Measurements from ENCODE around the gene ALAS1. TPM values are rescaled to one million over a fixed set of nuclear protein-coding genes. Genes with fewer than 3 reads are reported as not detected.
A peak's percentile ranks its signal among the peaks of the same experiment; 100 is the strongest.

The ALAS1 gene
- total RNA-seq, 2 donors from 2014 or later, result 39.8 to 58.8 TPM

DNA sequence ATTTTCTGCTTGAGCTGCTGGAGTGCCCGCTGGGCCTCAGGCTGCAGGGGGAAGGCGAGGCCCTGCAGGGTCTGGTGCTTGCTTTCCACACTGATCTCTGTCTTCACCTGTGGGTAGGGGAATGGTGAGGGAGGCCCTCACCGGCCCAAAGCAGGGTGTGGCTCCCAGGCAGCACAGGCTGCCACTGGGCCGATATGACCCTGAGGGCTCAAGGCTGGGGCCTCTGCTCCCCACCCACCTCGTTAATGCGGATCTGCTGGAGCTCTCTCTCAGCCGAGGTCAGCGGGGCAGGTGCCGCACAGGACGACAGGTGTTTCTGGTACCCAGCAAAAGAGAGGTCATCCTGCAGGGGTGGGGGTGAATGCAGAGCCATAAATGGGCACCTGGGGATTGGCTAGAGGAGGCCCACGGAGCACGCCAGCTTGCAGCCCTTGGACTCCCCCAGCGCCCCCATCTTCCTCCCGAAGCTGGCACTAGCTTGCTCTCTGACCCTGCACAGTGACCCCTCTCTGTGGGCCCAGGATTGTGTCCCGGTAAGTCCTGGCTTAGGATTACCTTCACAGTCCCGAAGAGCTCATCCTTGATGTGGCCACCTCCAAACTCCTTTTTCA is 33.0 kb downstream of the ALAS1 start:
- Histone ChIP-seq H3K27me3 (replicated peaks; ENCODE audit: insufficient read depth) (no peaks in the 10 kb centered on the region), H3K4me3 (no peak overlapping the region), H3K27ac (no peak overlapping the region), H3K36me3 (peaks cover 17 to 26% of the 10 kb centered on the region in 2 donors), H3K9me3 (no peaks in the 10 kb centered on the region), H3K4me1 (replicated peaks) (no peaks in the 10 kb centered on the region)
- no peak for DNase-seq (ENCODE audit: low spot score)
- intact Hi-C loops (cut with DNase I), result no loop called here
- WGBS, result 96% methylated on average over 14 of the region's 16 CpGs
- TF ChIP-seq, protein P1, sequence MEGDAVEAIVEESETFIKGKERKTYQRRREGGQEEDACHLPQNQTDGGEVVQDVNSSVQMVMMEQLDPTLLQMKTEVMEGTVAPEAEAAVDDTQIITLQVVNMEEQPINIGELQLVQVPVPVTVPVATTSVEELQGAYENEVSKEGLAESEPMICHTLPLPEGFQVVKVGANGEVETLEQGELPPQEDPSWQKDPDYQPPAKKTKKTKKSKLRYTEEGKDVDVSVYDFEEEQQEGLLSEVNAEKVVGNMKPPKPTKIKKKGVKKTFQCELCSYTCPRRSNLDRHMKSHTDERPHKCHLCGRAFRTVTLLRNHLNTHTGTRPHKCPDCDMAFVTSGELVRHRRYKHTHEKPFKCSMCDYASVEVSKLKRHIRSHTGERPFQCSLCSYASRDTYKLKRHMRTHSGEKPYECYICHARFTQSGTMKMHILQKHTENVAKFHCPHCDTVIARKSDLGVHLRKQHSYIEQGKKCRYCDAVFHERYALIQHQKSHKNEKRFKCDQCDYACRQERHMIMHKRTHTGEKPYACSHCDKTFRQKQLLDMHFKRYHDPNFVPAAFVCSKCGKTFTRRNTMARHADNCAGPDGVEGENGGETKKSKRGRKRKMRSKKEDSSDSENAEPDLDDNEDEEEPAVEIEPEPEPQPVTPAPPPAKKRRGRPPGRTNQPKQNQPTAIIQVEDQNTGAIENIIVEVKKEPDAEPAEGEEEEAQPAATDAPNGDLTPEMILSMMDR (IDR thresholded peaks at IDR 0.05), result no peak
- TF ChIP-seq POLR2A (IDR thresholded peaks at IDR 0.05), result no peak
- no peak for TF ChIP-seq POLR2AphosphoS5 (IDR thresholded peaks at IDR 0.05)

DNA sequence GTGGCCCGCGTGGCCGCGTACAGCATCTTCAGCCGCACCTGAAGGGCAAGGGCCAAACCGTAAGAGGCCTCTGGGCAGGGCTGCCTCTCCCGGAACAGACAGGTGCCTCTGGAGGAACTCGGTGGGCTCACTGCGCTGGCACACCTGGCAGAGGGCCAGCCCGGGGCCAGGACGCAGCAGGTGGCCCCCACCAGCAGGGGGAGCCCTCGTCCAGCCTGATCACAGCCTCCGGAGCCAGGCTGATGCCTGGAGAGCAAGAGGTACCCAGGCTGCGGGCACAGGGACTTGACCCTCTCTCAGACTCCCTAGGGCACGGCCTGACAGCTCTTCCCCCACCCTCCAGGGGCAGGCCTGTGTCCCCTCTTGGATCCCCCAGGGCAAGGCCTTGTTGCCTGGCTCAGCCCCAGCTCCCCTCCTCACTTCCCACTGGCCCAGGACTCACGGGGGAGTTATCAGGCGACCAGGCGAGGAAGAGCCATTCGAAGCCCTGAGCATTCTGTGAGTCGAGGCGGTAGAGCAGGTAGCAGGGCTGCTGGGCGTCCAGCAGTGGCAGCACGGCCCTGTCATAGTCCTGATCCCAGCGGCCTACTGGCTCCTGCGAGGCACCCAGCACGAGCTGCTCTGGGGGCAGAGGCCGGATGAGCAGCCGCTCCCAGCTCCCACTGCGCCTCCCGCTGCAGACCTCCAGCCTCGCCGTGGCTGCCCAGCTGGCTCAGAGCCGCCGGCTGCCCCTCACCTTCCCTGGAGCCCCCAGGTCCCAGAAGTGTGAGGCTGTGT is 33.7 kb downstream of the ALAS1 start:
- H3K27ac ChIP-seq, result no peak overlapping the region
- WGBS, result 66% methylated on average over 31 of the region's 34 CpGs
- peaks cover 17 to 26% of the 10 kb centered on the region in 2 donors for H3K36me3 ChIP-seq
- no peaks in the 10 kb centered on the region for H3K27me3 ChIP-seq (replicated peaks; ENCODE audit: insufficient read depth)
- peaks cover 4% of the 10 kb centered on the region for H3K4me1 ChIP-seq (replicated peaks)
- no peak overlapping the region for H3K4me3 ChIP-seq
- intact Hi-C loops (cut with DNase I), result no loop called here
- TF ChIP-seq POLR2A (IDR thresholded peaks at IDR 0.05) (no peak), POLR2AphosphoS5 (IDR thresholded peaks at IDR 0.05) (peak; percentile 32)
- TF ChIP-seq, protein P1 (IDR thresholded peaks at IDR 0.05), result peak; percentile 86 to 94 (median 90)
- H3K9me3 ChIP-seq, result no peaks in the 10 kb centered on the region
- DNase-seq (ENCODE audit: low spot score), result peak; percentile 60

DNA sequence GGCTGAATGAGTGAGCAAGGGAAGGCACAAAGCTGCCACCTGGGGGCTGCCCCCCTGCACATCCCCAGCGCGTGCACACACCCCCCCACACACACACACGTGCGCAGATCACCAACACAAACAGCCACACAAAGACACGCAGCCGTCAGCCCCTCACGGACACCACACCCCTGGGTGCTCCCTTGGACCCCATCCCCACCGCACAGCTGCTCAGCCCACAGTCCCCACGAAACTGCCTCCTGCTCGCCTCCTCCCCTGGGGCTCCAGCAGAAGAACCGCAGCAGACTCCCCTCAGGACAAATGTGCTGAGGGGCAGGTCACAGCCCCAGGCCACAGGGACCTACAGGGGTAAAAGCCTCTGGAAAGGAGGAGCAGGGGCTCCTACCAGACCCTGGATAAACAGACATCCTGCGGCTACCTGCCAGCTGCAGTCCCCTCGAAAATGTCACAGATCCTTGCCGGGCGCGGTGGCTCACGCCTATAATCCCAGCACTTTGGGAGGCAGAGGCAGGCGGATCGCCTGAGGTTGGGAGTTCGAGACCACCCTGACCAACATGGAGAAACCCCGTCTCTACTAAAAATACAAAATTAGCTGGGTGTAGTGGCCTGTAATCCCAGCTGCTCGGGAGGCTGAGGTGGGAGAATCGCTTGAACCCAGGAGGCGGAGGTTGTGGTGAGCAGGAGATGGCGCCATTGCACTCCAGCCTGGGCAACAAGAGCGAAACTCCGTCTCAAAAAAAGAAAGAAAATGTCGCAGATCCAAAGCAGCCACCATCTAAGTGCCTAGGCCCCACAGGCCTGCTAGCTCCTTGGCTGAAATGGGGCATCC is 34.5 kb downstream of the ALAS1 start:
- H3K9me3 ChIP-seq, result no peaks in the 10 kb centered on the region
- H3K4me1 ChIP-seq (replicated peaks), result peaks cover 12% of the 10 kb centered on the region
- peaks cover 17 to 26% of the 10 kb centered on the region in 2 donors for H3K36me3 ChIP-seq
- TF ChIP-seq POLR2AphosphoS5 (IDR thresholded peaks at IDR 0.05) (no peak), POLR2A (IDR thresholded peaks at IDR 0.05) (no peak)
- TF ChIP-seq, protein P1 (IDR thresholded peaks at IDR 0.05), result no peak
- DNase-seq (ENCODE audit: low spot score), result no peak
- WGBS, result 77% methylated on average over 28 of the region's 28 CpGs
- no peak overlapping the region for H3K27ac ChIP-seq
- no peak overlapping the region for H3K4me3 ChIP-seq
- intact Hi-C loops (cut with DNase I), result no loop called here
- H3K27me3 ChIP-seq (replicated peaks; ENCODE audit: insufficient read depth), result no peaks in the 10 kb centered on the region

DNA sequence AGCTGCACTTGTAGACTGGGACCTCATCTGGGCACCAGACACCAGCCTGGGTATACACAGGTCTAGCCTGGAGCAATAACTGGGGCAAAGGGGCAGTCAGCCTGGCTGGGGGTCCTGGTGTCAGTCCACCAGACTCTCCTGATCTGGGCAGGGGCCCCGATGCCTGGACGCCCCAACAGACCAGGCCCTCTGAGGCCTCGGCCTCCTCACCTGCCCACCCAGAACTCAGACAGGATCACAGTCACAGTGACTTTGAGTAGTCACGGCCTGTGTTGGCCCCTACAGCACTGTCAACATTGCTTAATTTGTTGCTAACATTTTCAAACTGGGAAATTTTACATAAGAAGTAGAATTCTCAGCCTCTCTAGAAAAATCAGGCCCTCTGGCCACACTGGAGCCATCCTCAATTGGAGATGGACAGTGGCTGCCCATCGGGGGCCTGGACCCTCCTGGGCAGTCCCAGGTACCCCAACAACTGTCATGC is 35.2 kb downstream of the ALAS1 start:
- peaks cover 17 to 26% of the 10 kb centered on the region in 2 donors for H3K36me3 ChIP-seq
- no peak overlapping the region for H3K27ac ChIP-seq
- TF ChIP-seq, protein P1 (IDR thresholded peaks at IDR 0.05), result no peak
- TF ChIP-seq POLR2AphosphoS5 (IDR thresholded peaks at IDR 0.05) (no peak), POLR2A (IDR thresholded peaks at IDR 0.05) (no peak)
- H3K27me3 ChIP-seq (replicated peaks; ENCODE audit: insufficient read depth), result no peaks in the 10 kb centered on the region
- no peaks in the 10 kb centered on the region for H3K9me3 ChIP-seq
- WGBS, result 90% methylated on average over 5 of the region's 5 CpGs
- H3K4me3 ChIP-seq, result no peak overlapping the region
- no peak for DNase-seq (ENCODE audit: low spot score)
- H3K4me1 ChIP-seq (replicated peaks), result peaks cover 18% of the 10 kb centered on the region
- intact Hi-C loops (cut with DNase I), result no loop called here

Measured in prostate gland (tissue), 2 donors.